Nucleus accumbens (tissue), 56 donors: ENCODE measurements around the gene TMEM63C.
"Not testable (repeated sequence)": the region's sequence is repeated elsewhere in the genome, so short reads cannot be mapped to it uniquely, and the experiment has no call there.

Experiments
- DNase-seq, 56 donors: peaks; one replicate each; lab custom pipeline; 2025; lab: John Stamatoyannopoulos, UW

The TMEM63C gene

DNA sequence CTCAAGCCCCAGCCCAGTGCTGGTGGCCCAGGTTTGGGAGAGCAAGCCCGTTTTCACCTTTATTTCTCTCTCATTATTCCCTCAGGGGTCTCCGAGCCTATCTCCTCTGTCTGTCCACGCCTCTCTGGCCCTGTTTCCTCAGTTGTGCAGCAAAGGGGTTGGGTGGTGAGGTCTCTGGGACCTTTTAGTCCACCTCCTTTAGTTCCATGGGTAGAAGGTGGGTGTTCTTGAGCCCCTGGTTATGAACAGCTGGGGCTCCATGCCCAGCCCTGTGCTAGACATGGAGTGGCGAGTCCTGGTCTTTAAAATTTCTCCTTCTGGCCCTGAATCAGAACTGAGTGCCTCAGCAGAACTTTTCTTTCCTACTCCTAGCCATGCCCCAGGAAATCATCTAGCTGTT, 90.7 kb downstream of the TMEM63C start:
- DNase-seq: no peak

DNA sequence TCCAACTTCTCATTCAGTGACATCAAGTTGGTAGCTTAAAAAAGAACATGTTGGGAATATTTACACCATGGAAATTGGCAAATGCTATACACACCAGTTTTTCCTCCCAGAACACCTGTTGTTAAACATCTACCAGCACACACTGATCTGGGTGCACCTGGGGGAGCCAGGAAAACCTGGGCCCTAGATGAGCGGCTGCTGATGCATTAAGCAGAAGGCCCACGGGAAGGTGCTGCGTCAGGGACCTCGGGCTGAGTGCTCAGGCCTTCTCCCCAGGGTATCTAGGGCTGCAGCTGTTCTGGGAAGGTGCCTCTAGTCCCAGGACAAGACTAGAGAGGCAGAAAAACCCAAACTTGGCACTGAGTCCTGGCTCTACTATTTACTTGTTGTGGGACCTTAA, 92.2 kb downstream of the TMEM63C start:
- DNase-seq: no peak

DNA sequence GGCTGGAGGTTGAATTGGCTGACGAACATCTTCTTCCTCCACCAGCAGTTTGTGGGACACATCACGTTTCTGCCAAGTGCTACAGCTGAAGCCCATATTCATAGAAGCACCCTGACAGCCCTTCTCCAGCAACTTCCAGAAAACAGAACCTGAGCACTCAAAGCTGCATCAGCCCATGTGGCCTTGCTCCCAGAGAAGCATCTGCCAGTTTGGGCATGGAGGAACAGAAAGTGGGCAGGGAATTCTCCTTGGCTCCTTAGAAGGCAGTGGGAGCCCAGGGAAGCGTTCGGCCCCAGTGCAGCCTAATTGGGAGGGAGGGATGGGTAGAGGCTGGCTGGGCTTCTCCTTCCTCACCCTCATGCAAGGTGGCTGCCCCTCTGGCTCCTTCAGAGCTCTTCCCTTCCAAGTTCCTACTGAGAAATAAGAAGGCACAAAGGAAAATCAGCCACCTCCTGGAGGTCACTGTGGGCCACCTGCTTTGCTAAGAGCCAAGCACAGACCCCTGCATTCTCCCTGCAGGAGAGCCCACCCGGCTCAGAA, 93.5 kb downstream of the TMEM63C start:
- DNase-seq: peak in 8 of 56 donors; percentile 3 to 26 (median 20)

DNA sequence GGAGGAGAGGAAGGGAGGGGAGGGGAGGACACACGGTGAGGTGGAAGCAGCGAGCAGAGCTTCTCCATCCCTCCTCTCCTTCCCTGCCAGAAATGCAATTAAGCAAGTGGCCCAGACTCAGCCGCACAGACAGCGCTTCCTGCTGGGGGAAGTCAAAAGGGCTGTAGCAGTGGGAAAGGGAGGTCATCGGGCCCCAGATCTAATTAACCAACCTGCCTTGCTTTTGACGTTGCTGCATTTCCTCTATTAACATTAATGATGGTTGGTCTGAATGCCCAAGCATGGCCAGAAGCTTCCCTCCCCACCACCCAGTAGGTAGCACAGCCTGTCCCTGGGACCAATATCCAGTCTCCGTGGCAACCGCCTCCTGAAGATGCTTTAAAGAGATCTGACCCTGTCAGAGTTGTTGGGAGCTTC, 94.0 kb downstream of the TMEM63C start:
- peak in 2 of 56 donors; percentile 6 to 26 for DNase-seq

DNA sequence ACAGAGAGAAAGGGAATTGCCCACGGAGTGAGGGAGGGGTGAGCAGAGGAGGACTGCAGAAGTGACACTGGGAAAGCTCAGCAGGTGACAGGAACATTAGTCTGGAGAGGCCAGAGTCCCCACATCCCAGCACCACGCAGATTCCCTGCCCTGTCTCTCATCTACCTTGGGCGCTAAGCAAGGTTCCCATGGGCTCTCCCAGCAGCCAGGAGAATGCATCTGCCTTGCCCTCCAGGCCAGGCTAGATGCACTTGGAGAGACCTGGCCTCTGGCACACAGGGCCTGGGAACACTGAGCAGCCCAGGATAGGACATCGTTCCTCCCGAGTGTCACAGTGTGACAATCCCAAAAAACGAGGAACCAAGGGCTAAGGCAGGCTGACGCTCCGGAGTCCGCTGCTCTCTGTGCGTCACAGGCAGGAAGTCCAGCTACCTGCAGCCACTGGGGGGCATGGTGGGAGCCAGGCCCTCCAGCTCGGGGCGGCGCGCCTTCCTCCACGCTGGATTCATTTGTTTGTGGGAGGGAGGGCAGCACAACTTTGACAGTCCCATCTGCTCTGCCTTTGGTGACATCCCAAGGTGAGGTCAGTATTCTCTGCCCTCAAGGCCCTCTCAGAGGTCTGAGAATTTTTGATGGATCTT, 94.8 kb downstream of the TMEM63C start:
- DNase-seq: no peak

DNA sequence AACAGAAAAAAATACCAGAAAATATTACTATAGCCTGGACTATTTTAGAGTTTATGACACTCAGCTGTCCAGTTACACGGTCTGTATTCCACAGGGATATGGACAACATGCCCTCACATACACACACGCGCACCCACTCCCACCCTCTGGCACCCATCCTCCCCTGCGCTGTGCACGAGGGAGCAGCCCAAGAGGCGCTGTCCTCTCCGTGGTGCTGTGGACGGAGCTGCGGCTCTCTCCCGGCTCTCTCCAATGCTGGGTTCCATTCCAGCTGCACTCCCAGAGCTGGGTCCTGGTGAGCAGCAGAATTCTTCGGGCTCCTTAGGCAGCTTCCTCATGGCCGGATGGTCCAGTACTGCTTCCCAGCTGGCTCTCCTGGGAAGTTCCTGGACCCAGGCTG, 95.4 kb downstream of the TMEM63C start:
- DNase-seq: no peak

DNA sequence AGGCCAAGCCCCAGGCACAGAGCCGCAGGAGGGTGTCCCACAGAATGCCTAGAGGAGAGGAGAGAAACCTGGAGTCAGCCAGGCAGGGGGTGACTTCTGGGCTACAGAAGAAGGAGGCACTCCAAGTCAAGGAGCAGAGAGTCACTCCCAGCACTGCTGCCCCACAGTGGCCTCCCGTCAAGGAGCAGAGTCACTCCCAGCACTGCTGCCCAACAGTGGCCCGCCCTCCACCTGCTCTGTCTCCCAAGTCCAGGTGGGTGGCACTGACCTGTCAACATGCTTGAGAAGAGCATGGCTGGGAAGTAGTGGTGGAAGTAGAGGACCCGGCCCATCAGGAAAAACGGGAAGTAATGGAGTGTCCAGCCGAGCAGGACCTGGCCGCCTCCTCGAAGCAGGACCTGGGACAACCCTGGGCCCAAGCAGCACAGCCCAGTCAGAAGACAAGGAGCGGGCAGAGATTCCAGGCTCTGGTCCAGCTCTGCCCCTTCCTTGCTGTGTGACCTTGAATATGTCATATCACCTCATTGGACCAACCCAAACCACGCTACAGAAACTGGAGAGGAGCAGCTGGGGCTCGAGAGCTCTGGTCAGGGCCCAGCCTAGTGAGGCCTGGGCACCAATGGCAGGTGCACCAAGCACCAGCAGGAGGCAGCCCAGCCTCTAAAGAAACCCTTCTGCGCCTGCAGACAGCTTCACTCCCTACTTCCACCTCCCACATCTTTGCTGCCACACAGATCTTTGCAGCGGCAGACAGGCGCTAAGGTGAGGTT, 97.0 kb downstream of the TMEM63C start:
- no peak for DNase-seq

DNA sequence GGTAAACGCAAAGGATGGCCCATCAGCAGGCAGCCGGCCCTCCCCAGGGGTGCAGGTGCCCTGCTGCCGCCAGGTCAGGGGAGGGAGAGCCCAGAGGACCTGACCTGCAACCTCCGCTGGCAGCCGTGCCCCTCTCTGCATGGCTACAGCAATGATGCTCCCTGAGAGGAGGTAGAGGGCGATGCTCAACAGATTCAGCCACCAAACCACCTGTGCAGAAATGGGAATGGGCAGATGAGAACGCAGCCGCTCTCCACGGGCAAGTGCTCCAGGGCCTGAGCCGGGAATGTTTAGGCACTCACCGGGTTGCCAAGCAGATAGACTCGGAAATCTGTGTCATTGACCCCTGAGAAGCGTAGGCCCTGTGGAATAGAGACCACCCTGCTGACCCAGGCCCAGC, 98.1 kb downstream of the TMEM63C start:
- no peak for DNase-seq

DNA sequence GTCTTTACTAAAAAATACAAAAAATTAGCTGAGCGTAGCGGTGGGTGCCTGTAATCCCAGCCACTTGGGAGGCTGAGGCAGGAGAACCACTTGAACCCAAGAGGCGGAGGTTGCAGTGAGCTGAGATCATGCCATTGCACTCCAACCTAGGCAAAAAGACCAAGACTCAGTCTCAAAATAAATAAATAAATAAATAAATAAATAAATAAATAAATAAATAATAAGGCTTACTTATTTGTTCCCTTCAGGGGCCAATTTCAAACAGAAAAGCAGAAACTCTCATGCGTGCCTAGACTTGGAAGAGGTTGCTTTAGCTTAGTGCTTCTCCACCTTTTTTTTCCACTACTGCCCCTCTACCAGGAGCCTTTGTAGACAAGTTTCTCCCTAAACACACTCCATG, 99.3 kb downstream of the TMEM63C start:
- not testable (repeated sequence) for DNase-seq

DNA sequence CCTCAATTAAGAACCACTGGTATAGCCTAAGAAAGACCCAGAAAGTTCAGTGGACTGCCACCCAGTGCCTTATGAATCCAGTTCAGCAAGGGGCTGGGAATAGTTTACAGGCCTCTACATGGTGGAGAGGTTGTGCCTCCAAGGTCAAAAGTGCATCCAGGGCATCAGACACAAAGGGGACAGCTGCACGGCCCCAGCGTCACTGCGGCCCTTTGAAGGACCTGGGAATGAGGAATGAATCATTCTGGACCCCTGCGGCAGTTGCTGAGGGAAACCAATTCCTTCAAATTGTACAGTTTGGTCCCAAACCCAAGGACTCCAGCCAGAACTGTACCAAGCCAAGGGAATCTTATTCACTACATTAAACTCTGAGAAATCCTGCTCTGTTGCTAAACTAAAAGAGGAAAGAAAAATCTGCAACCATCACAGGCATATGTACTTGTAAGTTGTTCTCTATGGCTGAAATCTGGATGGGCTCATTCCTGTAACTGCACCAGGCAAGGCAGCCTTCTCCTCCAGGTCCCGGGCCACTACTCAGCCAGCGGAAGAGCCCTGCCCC, 100.3 kb downstream of the TMEM63C start:
- DNase-seq: no peak

DNA sequence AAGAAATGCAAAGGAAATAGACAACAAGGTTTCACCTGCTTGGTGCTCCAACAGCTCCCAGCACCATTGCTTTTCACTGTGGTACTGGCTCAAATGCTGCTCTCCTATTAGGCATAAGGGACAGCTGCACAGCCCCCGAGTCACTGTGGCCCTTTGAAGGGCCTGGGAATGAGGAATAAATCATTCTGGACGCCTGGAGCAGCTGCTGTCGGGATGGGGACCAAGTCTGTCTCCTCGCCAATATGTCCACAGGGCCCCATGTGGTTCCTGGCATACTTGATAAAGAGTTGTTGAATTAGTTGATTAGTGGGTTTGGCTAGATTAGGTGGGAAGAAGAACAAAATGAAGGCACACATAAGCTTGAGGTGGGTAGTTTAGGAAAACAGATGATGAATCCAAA, 102.5 kb downstream of the TMEM63C start:
- DNase-seq: no peak

DNA sequence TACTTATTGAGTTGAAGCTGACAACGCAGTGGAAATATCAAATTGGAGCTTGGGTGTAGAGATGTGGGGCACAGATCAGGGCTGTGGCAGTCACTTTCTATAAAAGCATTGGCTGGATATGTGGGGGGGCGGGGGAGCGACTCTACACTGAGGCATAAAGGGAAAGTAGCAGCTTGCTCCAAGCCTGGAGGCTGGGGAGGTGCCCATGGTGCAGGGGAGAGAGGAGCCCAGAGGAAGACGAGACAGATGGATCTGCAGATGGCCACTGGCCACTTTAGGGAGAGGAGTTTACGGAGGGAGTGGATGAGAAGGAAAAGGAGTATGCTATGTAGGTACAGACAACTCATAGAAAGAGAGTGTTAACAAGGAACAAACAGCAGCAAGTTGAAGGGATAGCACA, 102.9 kb downstream of the TMEM63C start:
- no peak for DNase-seq

DNA sequence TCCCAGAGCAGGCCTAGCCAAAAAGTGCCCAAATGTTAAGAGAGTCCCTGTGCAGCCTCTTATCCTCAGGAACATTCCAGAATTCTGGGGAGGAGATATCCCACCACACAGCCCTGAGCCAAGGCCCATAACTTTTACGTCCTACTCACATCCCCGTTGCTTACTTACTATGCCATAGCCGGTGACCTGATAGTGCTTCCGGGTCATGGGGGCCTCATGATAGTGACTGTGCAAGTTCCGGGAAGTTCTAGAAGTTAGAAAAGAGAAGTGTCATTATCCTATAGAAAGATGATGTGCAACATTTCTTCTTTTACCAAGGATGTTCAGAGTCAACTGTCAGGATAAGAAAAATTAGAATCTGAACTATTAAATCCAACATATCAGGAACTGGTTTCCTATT, 105.0 kb downstream of the TMEM63C start:
- no peak for DNase-seq

DNA sequence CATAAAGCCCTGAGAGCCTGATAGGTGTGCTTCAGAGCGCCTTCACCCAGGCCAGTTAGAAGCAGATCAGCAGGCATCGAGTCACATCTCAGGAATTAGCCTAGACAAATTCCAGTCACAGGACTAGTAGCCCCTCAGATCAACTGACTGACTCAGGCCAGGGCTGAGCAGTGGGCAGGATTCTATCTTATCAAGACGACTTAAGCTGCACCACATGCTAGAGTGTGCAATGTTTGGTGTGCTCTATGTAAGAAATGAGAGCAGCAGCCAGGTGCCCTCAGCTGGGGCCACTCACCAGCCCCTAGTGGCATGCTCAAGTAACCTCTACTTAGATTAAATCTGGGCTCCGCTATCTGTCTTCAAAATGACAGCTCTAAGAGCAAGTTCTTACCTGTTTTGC, 109.1 kb downstream of the TMEM63C start:
- no peak for DNase-seq

DNA sequence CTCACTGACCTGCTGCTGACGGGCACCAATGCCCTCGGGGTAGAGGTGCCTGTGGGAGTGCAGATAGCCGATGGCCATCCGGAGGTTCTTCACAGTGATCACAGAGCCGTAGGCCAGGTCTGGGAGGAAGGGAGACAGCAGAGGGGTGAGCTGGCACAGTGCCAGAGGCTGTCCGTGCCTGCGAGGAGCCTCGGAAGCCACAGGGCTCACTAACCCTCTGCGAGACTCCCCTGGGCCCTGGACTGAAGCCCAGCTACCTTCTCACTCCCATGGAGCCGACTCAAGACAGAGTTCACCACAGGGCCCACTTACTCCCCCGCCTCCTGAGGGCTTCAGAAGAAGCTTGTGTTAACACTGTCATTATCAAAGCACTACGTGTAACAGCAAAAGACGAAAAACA, 114.6 kb downstream of the TMEM63C start:
- DNase-seq: no peak

DNA sequence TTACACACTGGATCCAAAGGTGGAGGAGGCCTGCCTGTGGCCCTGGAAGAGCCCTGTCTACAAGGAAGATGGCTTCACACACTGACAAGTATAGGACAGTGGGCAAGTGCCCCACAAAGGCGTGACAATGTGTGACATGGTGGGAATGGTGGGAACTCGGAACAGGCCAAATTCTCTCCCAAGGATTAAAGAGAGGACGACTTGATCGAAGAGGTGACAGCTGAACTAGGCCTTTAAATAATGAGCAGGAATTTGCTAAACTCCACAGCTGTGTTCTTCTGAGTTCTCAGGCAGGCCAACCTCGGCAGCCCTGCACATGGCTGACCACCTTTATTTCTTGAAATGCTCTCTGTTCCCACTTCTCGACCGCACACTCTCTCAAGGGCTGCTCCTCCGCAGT, 115.3 kb downstream of the TMEM63C start:
- DNase-seq: no peak

DNA sequence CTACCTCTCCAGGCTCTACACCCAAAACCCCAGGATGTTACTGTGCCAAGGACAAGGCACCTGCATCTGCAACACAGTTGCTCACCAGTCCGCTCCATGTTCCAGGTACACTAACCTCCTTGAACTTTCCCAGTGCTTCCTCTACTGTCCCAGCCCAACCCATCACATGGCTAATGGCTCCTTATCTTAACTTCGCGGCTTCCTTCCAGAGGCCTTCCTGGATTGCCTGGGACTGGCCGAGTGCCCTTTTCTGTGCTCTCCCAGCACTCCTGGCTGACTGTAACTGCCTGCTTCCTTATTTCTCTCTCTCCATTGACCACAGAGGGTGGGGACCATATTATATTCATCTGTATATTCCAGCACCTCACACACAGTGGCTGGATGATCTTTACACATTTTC, 118.2 kb downstream of the TMEM63C start:
- no peak for DNase-seq

DNA sequence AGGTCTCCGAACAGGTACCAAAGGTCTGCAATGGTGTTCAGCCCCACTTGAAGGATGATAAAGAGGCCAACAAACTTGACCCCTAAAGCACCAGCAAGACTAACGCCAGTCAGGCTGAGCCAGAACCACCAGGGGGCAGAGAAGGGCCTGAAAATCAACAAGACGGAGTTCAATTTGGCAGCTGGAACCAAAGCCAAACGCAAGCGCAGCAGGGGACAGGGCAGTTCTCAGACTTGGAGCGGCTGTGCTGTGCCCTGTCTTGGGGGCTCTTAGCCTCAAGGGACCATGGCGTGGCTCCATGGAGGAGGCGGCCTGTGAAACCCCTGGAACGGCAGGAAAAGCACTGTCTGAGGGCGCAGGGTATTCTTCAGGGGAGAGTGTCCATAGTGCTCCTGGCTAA, 119.5 kb downstream of the TMEM63C start:
- DNase-seq: peak in 55 of 56 donors; percentile 18 to 94 (median 80)

DNA sequence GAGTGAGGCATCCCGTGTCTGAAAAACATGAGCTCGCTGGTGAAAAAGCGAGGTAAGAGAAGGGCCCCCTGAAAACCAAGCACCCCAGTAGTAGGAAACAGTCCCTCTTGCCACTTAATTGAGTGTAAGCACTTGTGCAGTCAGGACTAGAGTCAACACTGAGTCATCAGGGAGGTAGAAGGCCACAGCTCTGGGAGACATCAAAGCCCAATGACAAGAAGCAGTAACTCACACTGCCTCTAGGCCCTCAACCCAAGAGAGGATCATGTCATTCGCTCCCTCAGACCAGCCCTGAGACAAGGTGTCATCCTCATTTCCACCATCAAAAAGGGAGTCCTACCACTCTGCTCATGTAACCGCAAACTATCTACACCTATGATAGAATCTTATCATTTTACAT, 121.3 kb downstream of the TMEM63C start:
- peak in 2 of 56 donors; percentile 11 to 45 for DNase-seq

DNA sequence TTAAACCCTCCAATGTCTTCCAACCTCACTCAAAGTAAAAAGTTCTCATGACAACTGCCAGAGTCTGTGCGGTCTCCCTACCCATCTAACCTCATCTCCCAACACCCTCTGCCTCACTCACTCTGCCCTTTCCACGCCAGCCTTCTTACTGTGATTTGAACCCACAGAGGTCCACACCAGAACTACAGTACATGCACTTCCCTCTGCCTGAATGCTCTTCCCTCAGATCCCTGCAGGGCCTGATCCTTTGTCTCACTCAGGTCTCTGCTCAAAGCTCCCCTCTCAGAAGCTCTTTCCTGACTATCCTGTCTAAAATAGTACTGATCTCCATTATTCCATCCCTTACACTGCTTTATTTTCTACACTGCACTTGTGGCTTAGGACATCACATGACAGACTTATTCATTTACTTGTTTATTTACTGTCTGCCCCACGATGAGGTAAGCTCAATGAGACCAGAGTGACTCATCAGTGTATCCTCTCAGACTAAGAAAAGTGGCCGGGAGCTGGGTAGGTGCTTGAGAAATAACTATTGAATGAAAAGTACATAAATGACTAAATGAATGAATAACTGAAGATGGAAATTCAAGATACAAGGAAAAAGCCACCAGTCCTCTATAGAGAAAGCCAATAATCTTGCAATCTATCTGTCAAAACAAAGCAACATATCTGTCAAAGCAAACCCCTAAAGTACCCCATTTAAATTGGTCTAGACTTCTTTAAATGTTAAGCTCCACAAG, 122.0 kb downstream of the TMEM63C start:
- DNase-seq: peak in 6 of 56 donors; percentile 8 to 66 (median 22)

DNA sequence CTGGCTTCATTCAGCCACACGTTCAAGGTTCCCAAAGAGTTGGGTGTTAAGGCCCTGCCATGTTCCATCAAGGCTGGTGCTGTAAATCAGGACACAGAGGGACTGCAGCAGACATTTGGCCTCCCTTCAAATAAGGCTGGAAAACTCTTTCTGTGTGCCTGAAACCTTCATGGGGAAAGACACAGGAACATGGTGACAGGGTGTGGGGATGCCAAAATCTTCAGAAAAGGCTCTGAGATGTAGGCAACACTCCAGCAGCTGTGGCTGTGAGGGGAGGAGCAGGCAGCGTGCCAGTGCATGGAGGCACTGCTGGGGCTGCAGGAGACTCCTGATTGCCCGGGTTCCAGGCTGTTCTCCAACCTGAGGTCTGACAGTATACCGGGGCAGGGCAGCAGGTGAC, 124.1 kb downstream of the TMEM63C start:
- DNase-seq: peak in 43 of 56 donors; percentile 15 to 70 (median 48)
